ENCODE data around the gene RABL2A.
"Not testable (repeated sequence)": the region's sequence is repeated elsewhere in the genome, so short reads cannot be mapped to it uniquely, and the experiment has no call there.

- TF ChIP-seq POLR2A (IDR thresholded peaks at IDR 0.05) = not testable (repeated sequence)
- TF ChIP-seq CTCF (IDR thresholded peaks at IDR 0.05) = peak; percentile 9 to 47 (median 35)
These were observed 24.9 kb upstream of the RABL2A start for GRCh38 chr2:113602040-113602769.

Data from heart left ventricle (tissue), 13 donors.